CD14-positive monocyte (primary cell): ENCODE data around the gene SLC44A4. TPM values are rescaled to one million over a fixed set of nuclear protein-coding genes. Genes with fewer than 3 reads are reported as not detected.

Experiments
- DNase-seq, 3 donors: peaks; one replicate each; pipeline ENCODE4 v3.0.0-alpha.2; 2011 to 2022
- H2AFZ ChIP-seq: 2 replicates; pipeline ENCODE4 v1.6.0; 2012; ENCODE audit warnings: mild to moderate bottlenecking, low read depth, low read length, inconsistent platforms; ENCODE audit not compliant: insufficient read depth, poor library complexity, severe bottlenecking
- H3K27ac ChIP-seq, 2 donors: 1 replicate in 1 of 2; 2 replicates in 1 of 2; pipeline ENCODE4 v1.5.1; 2012 to 2013; ENCODE audit warnings: low read length in 2 of 2, control low read depth in 1 of 2, inconsistent platforms in 1 of 2, low read depth in 1 of 2, mild to moderate bottlenecking in 1 of 2
- H3K27me3 ChIP-seq, 2 donors: one replicate each; pipeline versions ENCODE4 v1.6.0 to v1.6.1; 2011 to 2013; ENCODE audit warnings: low read length in 2 of 2; ENCODE audit not compliant: control insufficient read depth in 2 of 2, insufficient read depth in 2 of 2
- H3K36me3 ChIP-seq, 2 donors: replicated peaks in 1 of 2; 1 replicate in 1 of 2; 2 replicates in 1 of 2; pipeline versions ENCODE4 v1.5.1 to v1.6.1; 2012 to 2013; ENCODE audit warnings: low read length in 2 of 2, control low read depth in 1 of 2, inconsistent platforms in 1 of 2, mild to moderate bottlenecking in 1 of 2; ENCODE audit not compliant: insufficient read depth in 2 of 2, control insufficient read depth in 1 of 2
- H3K4me1 ChIP-seq, 2 donors: 1 replicate in 1 of 2; 2 replicates in 1 of 2; pipeline versions ENCODE4 v1.5.1 to v1.6.1; 2012 to 2013; ENCODE audit warnings: low read length in 2 of 2, control low read depth in 1 of 2, inconsistent platforms in 1 of 2, mild to moderate bottlenecking in 1 of 2, moderate library complexity in 1 of 2; ENCODE audit not compliant: insufficient read depth in 2 of 2, control insufficient read depth in 1 of 2
- H3K4me2 ChIP-seq: replicated peaks from 2 replicates; pipeline ENCODE3; 2012; ENCODE audit warnings: low read length, moderate library complexity, mild to moderate bottlenecking; ENCODE audit not compliant: poor library complexity, severe bottlenecking; ENCODE audit errors: extremely low read depth
- H3K4me3 ChIP-seq, 3 experiments: fragments of 200-600 bp in 1 of 3; sonication (generic) in 1 of 3; replicated peaks in 1 of 3; 1 replicate in 2 of 3; 2 replicates in 1 of 3; pipeline ENCODE4 v1.5.1; 2011 to 2013; ENCODE audit warnings: low read length in 3 of 3, mild to moderate bottlenecking in 3 of 3, control low read depth in 2 of 3, low read depth in 2 of 3, inconsistent platforms in 1 of 3, moderate library complexity in 1 of 3
- H3K79me2 ChIP-seq: 2 replicates; pipeline ENCODE4 v1.6.0; 2012; ENCODE audit warnings: mild to moderate bottlenecking, control low read depth, inconsistent platforms, low read length, moderate library complexity; ENCODE audit not compliant: insufficient read depth
- H3K9ac ChIP-seq: 2 replicates; pipeline ENCODE4 v1.6.0; 2017; ENCODE audit warnings: low read length, mild to moderate bottlenecking; ENCODE audit not compliant: insufficient read depth, poor library complexity, severe bottlenecking
- H3K9me3 ChIP-seq, 2 donors: replicated peaks in 1 of 2; 1 replicate in 1 of 2; 2 replicates in 1 of 2; pipeline versions ENCODE4 v1.5.1 to v1.6.1; 2012 to 2013; ENCODE audit warnings: low read length in 2 of 2, control low read depth in 1 of 2; ENCODE audit not compliant: control insufficient read depth in 1 of 2, insufficient read depth in 1 of 2
- H4K20me1 ChIP-seq: 2 replicates; pipeline ENCODE4 v1.6.0; 2012; ENCODE audit warnings: mild to moderate bottlenecking, low read length, control low read depth, moderate library complexity; ENCODE audit not compliant: insufficient read depth
- H3K27ac Mint-ChIP-seq, 7 donors: one replicate each; pipeline ENCODE4 v1.8.0; 2020; ENCODE audit warnings: mild to moderate bottlenecking in 7 of 7, mixed read lengths in 7 of 7, moderate library complexity in 6 of 7, inconsistent platforms in 2 of 7
- H3K27me3 Mint-ChIP-seq, 3 donors: one replicate each; pipeline ENCODE4 v1.8.0; 2021 to 2022; ENCODE audit warnings: low read depth in 3 of 3, mild to moderate bottlenecking in 3 of 3, mixed read lengths in 3 of 3, moderate library complexity in 3 of 3, inconsistent platforms in 1 of 3
- H3K36me3 Mint-ChIP-seq, 2 donors: one replicate each; pipeline ENCODE4 v1.8.0; 2020; ENCODE audit warnings: mixed read lengths in 2 of 2, inconsistent platforms in 1 of 2, mild to moderate bottlenecking in 1 of 2
- H3K4me1 Mint-ChIP-seq: one replicate; pipeline ENCODE4 v1.8.0; 2020; ENCODE audit warnings: mild to moderate bottlenecking, mixed read lengths
- H3K4me3 Mint-ChIP-seq, 2 donors: one replicate each; pipeline ENCODE4 v1.8.0; 2020; ENCODE audit warnings: mild to moderate bottlenecking in 2 of 2, mixed read lengths in 2 of 2, moderate library complexity in 1 of 2
- H3K9me3 Mint-ChIP-seq, 7 donors: one replicate each; pipeline ENCODE4 v1.8.0; 2020 to 2022; ENCODE audit warnings: mixed read lengths in 7 of 7, mild to moderate bottlenecking in 6 of 7, moderate library complexity in 6 of 7, inconsistent platforms in 2 of 7
- CTCF ChIP-seq: fragments of 200-600 bp; IDR thresholded peaks from one replicate; pipeline ENCODE4 v1.8.0; 2022; ENCODE audit warnings: antibody characterized with exemption, mild to moderate bottlenecking
- WGBS: methylation state at CpG from one replicate; pipeline ENCODE4 v1.1.5; 2013; ENCODE audit warnings: missing lambda C conversion rate; ENCODE audit not compliant: insufficient coverage; 5-methylcytosine and 5-hydroxymethylcytosine counted together
- intact Hi-C, 2 donors: fragments of 100-400 bp; cut with micrococcal nuclease; formaldehyde crosslinking; loops; one replicate each; pipeline versions ENCODE4 v1.15.0 to v1.15.1; 2023
- polyA plus RNA-seq, 3 donors: library from polyadenylated mRNA; depleted of rRNA in 1 of 3; unstranded in 2 of 3; stranded (reverse) in 1 of 3; fragments of 300-500 nt in 2 of 3; fragments of >200 nt in 1 of 3; fragmentation: Illumina TruSeq in 2 of 3; gene quantifications; 1 replicate in 2 of 3; 2 replicates in 1 of 3; pipeline ENCODE4 v1.2.3, GENCODE V29; 2012 to 2021

SLC44A4 gene
- polyA plus RNA-seq, 3 donors = 0.09 TPM; not detected in 2

- WGBS = 0% methylated on average over 3 of the region's 8 CpGs
- DNase-seq = peak in 1 of 3 donors; percentile 30
- Mint-ChIP-seq H3K9me3 (no peaks in the 10 kb centered on the region), H3K36me3 (peaks cover 8 to 13% of the 10 kb centered on the region in 2 donors), H3K27ac (peak overlapping the region in 6 of 7 donors; percentile 85 to 94 (median 90)), H3K4me1 (peaks cover 45% of the 10 kb centered on the region), H3K4me3 (peak overlapping the region; percentile 94 to 97), H3K27me3 (peaks cover 3 to 10% (median 4%) of the 10 kb centered on the region in 3 donors)
- peak overlapping the region; percentile 73 for H3K9ac ChIP-seq
- TF ChIP-seq CTCF = no peak
- H3K27ac ChIP-seq = peak overlapping the region in 1 of 2 donors; percentile 71
- peaks cover 44 to 62% of the 10 kb centered on the region in 2 donors for H3K4me1 ChIP-seq
- peak overlapping the region; percentile 73 to 97 (median 73) for H3K4me3 ChIP-seq
- peaks cover 17% of the 10 kb centered on the region for H3K79me2 ChIP-seq
- peaks cover 4 to 15% of the 10 kb centered on the region in 2 donors for H3K36me3 ChIP-seq
- peak overlapping the region; percentile 82 for H3K4me2 ChIP-seq
- intact Hi-C loops = loop anchor here (5.0 kb wide), 3 partner anchors 36 to 59 kb away; partner anchors contain the start of genes NELFE (in 1 of the 2), NEU1 (in 1 of the 2) and SKIC2 (in 1 of the 2)
- peak overlapping the region; percentile 96 for H2AFZ ChIP-seq
- no peaks in the 10 kb centered on the region for H3K9me3 ChIP-seq
- no peaks in the 10 kb centered on the region for H4K20me1 ChIP-seq
- H3K27me3 ChIP-seq = no peaks in the 10 kb centered on the region
Measured at GRCh38 chr6:31898383-31899011, 19.7 kb upstream of the SLC44A4 start.

DNA sequence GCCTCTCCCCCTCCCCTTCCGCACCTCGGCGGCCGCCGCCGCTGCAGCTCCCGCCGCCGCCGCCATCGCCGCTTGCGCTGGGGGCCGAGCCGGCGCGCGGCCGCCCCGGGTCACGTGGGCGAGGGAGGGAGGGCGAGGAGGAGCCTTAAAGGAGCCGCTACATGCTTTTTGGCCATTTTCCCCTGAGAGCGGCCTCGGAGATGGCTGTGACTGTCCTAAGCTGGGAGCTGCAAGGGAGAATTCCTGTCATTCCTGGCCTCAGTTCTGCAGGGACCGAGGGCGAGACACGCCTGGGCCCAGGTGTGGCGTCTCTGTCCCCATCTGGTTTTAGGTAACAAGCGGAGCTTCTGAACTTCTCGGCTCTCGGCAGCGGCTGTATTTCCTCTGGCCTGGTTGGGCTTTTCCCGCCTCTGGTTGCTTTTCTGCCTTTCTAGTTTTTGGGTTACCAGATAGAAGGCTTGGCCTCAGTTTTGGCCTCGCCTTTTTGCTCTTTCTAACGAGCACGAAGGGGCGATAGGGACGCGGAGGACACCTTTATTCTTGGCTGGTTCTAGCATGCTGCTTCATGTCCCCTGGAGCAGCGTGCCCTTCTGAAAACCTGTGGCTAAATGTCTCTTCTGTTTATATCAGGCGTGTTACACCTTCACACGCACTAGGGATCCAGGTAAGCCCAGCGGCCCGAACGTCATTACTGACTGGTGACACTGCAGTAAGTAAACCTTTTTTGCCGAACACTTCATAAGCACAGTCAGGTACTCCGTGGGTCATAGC, 19.0 kb upstream of the SLC44A4 start, which contains the start of gene EHMT2:
TSS of gene EHMT2 (minus strand) at position 87 of the 771 bp plus-strand sequence. CDS start at position 66, 21 bp downstream.
- WGBS = 0% methylated on average over 39 of the region's 49 CpGs
- no peaks in the 10 kb centered on the region for H4K20me1 ChIP-seq
- peak within 1 kb of the TSS; percentile 85 to 95 (median 91) for H3K27ac Mint-ChIP-seq
- peak within 1 kb of the TSS; percentile 45 to 71 for H3K27ac ChIP-seq
- H2AFZ ChIP-seq = peak within 1 kb of the TSS; percentile 96
- H3K4me2 ChIP-seq = peak within 1 kb of the TSS; percentile 82
- peak within 1 kb of the TSS; percentile 73 for H3K9ac ChIP-seq
- H3K9me3 Mint-ChIP-seq = no peaks in the 10 kb centered on the region
- no peak for TF ChIP-seq CTCF
- H3K27me3 ChIP-seq = no peaks in the 10 kb centered on the region
- no peaks in the 10 kb centered on the region for H3K9me3 ChIP-seq
- peaks cover 11 to 22% of the 10 kb centered on the region in 2 donors for H3K36me3 ChIP-seq
- peak; percentile 66 to 76 (median 71) for DNase-seq
- intact Hi-C loops = loop anchor here (5.0 kb wide), 3 partner anchors 35 to 60 kb away; partner anchors contain the start of genes NELFE (in 1 of the 2), NEU1 (in 1 of the 2) and SKIC2 (in 1 of the 2)
- peaks cover 17% of the 10 kb centered on the region for H3K79me2 ChIP-seq
- peaks cover 2 to 4% (median 3%) of the 10 kb centered on the region in 3 donors for H3K27me3 Mint-ChIP-seq
- peak within 1 kb of the TSS; percentile 73 to 97 (median 73) for H3K4me3 ChIP-seq
- peaks cover 40 to 57% of the 10 kb centered on the region in 2 donors for H3K4me1 ChIP-seq
- peaks cover 41% of the 10 kb centered on the region for H3K4me1 Mint-ChIP-seq
- H3K4me3 Mint-ChIP-seq = peak within 1 kb of the TSS; percentile 94 to 97
- peaks cover 11 to 20% of the 10 kb centered on the region in 2 donors for H3K36me3 Mint-ChIP-seq
